Cardiac fibroblast (primary cell): ENCODE data around the gene ADAMTS2.

Experiments
- DNase-seq, 2 donors: peaks; one replicate each; pipeline versions ENCODE4 v3.0.0 to v3.0.0-alpha.2; 2010; ENCODE audit warnings: low read depth in 2 of 2
- H3K4me3 ChIP-seq, 2 donors: replicated peaks in 1 of 2; 1 replicate in 1 of 2; 2 replicates in 1 of 2; pipeline ENCODE4 v1.5.1; 2011; ENCODE audit warnings: low read depth in 2 of 2, low read length in 2 of 2, mild to moderate bottlenecking in 2 of 2, moderate library complexity in 1 of 2
- CTCF ChIP-seq: IDR thresholded peaks from one replicate; pipeline ENCODE4 v1.5.1; 2011; ENCODE audit warnings: low read depth, mild to moderate bottlenecking, low read length, inconsistent platforms

Gene ADAMTS2

DNA sequence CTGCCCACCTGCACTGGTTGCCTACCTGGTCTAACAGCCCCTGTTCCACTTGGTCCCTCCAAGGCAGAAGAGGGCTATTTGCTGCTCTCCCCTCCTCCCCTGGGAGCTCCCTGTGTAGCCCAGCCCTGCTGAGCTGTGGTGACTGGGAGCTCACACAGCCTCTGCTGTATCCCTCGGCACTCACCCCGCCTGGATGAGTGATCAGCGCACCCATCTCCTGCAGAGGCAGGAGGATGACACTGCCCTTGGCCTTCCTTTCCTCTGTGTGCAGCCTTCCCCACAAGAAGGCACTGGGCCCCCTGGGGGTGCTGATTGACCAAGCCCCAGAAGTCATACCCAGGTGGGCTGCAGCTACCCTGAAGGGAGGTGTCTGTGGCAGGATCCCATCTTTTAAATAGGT lies 134.2 kb downstream of the ADAMTS2 start:
- H3K4me3 ChIP-seq, result no peak overlapping the region
- peak in 1 of 2 donors; percentile 17 for DNase-seq
- TF ChIP-seq CTCF, result no peak

- TF ChIP-seq CTCF, result no peak
- no peak for DNase-seq
- H3K4me3 ChIP-seq, result no peak overlapping the region
Measured at GRCh38 chr5:179210478-179210877, 134.8 kb downstream of the ADAMTS2 start.

GRCh38 chr5:179209359-179210150 lies 135.7 kb downstream of the ADAMTS2 start:
- no peak overlapping the region for H3K4me3 ChIP-seq
- DNase-seq, result peak; percentile 55 to 75
- TF ChIP-seq CTCF, result no peak

GRCh38 chr5:179208706-179209358 lies 136.4 kb downstream of the ADAMTS2 start:
- DNase-seq, result no peak
- no peak overlapping the region for H3K4me3 ChIP-seq
- TF ChIP-seq CTCF, result no peak

DNA sequence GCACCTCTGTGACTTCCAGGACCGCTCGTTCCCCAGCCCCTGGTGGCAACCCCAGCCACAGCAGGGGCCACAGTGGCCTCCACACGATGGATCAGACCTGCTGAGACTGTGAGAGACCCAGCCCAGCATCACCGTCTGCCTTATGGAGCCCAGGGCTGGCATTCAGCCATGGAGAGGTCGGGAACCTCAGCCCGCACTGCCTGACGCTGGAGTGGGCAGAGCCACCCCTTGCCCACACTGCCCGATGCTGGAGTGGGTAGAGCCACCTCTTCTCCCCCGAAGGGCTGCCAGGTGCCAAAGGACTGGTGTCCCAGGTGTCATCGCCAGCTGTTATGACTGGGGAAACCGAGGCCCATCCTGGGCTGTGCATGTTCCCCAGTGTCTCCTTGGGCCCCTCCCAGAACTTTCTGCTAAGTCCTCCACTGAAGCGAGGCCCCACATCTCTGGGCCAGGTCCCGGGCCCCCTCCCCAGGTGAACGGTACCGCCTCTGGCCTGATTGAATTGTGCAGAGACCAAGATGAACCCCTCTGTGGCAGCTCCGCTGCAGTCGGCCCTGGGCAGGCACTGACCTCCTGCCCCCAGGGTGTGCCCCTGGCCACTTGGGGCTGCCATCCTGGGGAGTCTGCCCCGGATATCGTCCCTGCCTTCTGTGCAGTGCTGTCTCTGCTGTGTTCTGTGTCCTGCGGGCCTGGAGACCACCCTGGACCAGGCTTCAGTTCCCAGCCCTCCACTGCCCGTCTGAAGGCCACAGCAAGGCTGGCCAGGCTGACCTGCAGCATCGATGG lies 137.1 kb downstream of the ADAMTS2 start:
- DNase-seq, result no peak
- TF ChIP-seq CTCF, result no peak
- H3K4me3 ChIP-seq, result no peak overlapping the region

GRCh38 chr5:179207470-179207869 lies 137.8 kb downstream of the ADAMTS2 start:
- TF ChIP-seq CTCF, result no peak
- H3K4me3 ChIP-seq, result no peak overlapping the region
- no peak for DNase-seq
